T-cell (primary cell): ENCODE results near the gene WDR46. TPM values are rescaled to one million over a fixed set of nuclear protein-coding genes. Genes with fewer than 3 reads are reported as not detected.

Experiments
- ATAC-seq, 4 experiments: fragments of 200-7000 bp in 3 of 4; fragments of 150-1000 bp in 1 of 4; cut with Tn5 transposase; replicated peaks in 1 of 4; 1 replicate in 3 of 4; 2 replicates in 1 of 4; pipeline ENCODE4 v1.10.0; 2021; ENCODE audit warnings: moderate library complexity in 3 of 4, mild to moderate bottlenecking in 2 of 4, moderate number of reproducible peaks in 1 of 4
- CTCF ChIA-PET, 2 donors: fragments of 300-600 bp; sonication (Branson Sonifier 250); formaldehyde crosslinking; loops; one replicate each; lab custom pipeline; 2022; ENCODE audit warnings: antibody characterized with exemption in 2 of 2; lab: Charles Lee
- POLR2A ChIA-PET, 2 donors: fragments of 300-600 bp; sonication (Branson Sonifier 250); formaldehyde crosslinking; loops; one replicate each; lab custom pipeline; 2022; ENCODE audit warnings: antibody characterized with exemption in 2 of 2; lab: Charles Lee
- DNase-seq, 35 experiments: peaks; one replicate each; pipeline versions ENCODE4 v3.0.0 to v3.0.0-alpha.2; 2013 to 2023
- H3K27ac ChIP-seq: one replicate; pipeline ENCODE4 v1.5.1; 2013; ENCODE audit warnings: low read length
- H3K27me3 ChIP-seq, 2 experiments: replicated peaks in 1 of 2; 1 replicate in 1 of 2; 2 replicates in 1 of 2; pipeline versions ENCODE4 v1.6.1 to v1.7.0; 2013; ENCODE audit warnings: low read length in 1 of 2, mixed read lengths in 1 of 2; ENCODE audit not compliant: control insufficient read depth in 2 of 2, insufficient read depth in 2 of 2; ENCODE audit errors: extremely low read depth in 1 of 2
- H3K36me3 ChIP-seq, 2 donors: 1 replicate in 1 of 2; 2 replicates in 1 of 2; pipeline versions ENCODE4 v1.6.1 to v1.7.0; 2013; ENCODE audit warnings: low read length in 1 of 2; ENCODE audit not compliant: control insufficient read depth in 2 of 2, insufficient read depth in 1 of 2; ENCODE audit errors: extremely low read depth in 1 of 2
- H3K4me1 ChIP-seq, 2 experiments: 1 replicate in 1 of 2; 2 replicates in 1 of 2; pipeline versions ENCODE4 v1.6.1 to v1.7.0; 2013; ENCODE audit warnings: low read length in 2 of 2, mixed read lengths in 1 of 2; ENCODE audit not compliant: insufficient read depth in 2 of 2, control insufficient read depth in 1 of 2; ENCODE audit errors: extremely low read depth in 1 of 2
- H3K4me3 ChIP-seq, 2 donors: 1 replicate in 1 of 2; 2 replicates in 1 of 2; pipeline versions ENCODE4 v1.5.1 to v1.7.0; 2013; ENCODE audit warnings: mild to moderate bottlenecking in 2 of 2, low read length in 1 of 2, moderate library complexity in 1 of 2; ENCODE audit not compliant: control insufficient read depth in 1 of 2; ENCODE audit errors: extremely low read depth in 1 of 2
- H3K9me3 ChIP-seq: 2 replicates; pipeline ENCODE4 v1.7.0; 2013
- H3K27ac Mint-ChIP-seq, 2 donors: one replicate each; pipeline ENCODE4 v1.8.0; 2020 to 2021; ENCODE audit warnings: mild to moderate bottlenecking in 2 of 2, mixed read lengths in 2 of 2
- H3K27me3 Mint-ChIP-seq, 2 donors: one replicate each; pipeline ENCODE4 v1.8.0; 2021 to 2022; ENCODE audit warnings: mixed read lengths in 2 of 2
- H3K36me3 Mint-ChIP-seq: one replicate; pipeline ENCODE4 v1.8.0; 2021; ENCODE audit warnings: mixed read lengths
- H3K4me1 Mint-ChIP-seq, 3 donors: one replicate each; pipeline ENCODE4 v1.8.0; 2020 to 2022; ENCODE audit warnings: mixed read lengths in 3 of 3, mild to moderate bottlenecking in 1 of 3
- H3K4me3 Mint-ChIP-seq, 3 donors: one replicate each; pipeline ENCODE4 v1.8.0; 2020 to 2022; ENCODE audit warnings: mild to moderate bottlenecking in 3 of 3, mixed read lengths in 3 of 3, moderate library complexity in 3 of 3
- H3K9me3 Mint-ChIP-seq, 3 donors: one replicate each; pipeline ENCODE4 v1.8.0; 2020 to 2022; ENCODE audit warnings: mixed read lengths in 3 of 3
- WGBS: methylation state at CpG from one replicate; pipeline ENCODE4 v1.1.5; 2013; ENCODE audit warnings: missing lambda C conversion rate; ENCODE audit not compliant: insufficient coverage; 5-methylcytosine and 5-hydroxymethylcytosine counted together
- total RNA-seq, 35 experiments: library from RNA in 6 of 35; stranded (reverse) in 6 of 35; fragments of 120-200 nt in 1 of 35; gene quantifications; one replicate each; pipeline versions ENCODE4 v1.2.1 to v1.2.4 and lab custom pipeline; 2013 to 2026

The WDR46 gene
- total RNA-seq, 5 donors from 2014 or later (not counting 1 experiment from before 2014, with no cell fraction given) = 38.3 to 74.4 (median 60.4) TPM

DNA sequence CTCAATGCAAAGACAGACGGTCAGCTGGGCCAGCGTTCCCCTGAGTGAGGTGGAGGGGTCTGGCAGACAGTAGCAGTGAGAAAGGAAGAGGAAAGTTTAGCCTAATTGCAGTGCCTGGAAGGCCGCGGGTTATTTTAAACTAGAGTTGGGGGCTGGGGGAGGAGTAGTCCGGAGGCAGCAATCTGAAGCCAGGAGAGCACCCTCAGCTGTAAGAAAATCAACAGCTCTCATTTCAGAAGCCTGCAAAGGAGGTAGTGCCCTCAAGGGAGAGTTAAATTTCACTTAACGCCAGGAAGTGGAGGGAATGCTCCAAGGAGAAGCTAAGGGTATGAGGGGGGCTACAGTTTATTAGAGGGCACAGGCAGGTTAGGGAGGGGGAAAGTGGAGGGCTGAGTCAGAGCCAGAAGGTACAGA lies 53.8 kb downstream of the WDR46 start:
- Histone ChIP-seq H3K4me3 (no peak overlapping the region), H3K27me3 (peaks cover 4 to 43% of the 10 kb centered on the region in 2 experiments), H3K36me3 (no peaks in the 10 kb centered on the region), H3K4me1 (no peaks in the 10 kb centered on the region), H3K27ac (no peak overlapping the region), H3K9me3 (no peaks in the 10 kb centered on the region)
- no peaks in the 10 kb centered on the region for H3K9me3 Mint-ChIP-seq
- DNase-seq (no peak), ATAC-seq (no peak)
- H3K4me1 Mint-ChIP-seq = peaks cover 0 to 3% (median 0%) of the 10 kb centered on the region in 3 donors
- no peaks in the 10 kb centered on the region for H3K36me3 Mint-ChIP-seq
- ChIA-PET CTCF (interaction anchor here in 1 of 2 donors (1.3 kb wide), 1 partner anchor 14 kb away, joined by 5 read pairs; no protein-coding TSS in a partner anchor), POLR2A (no interaction called here)
- WGBS = 49% methylated on average over 6 of the region's 6 CpGs
- H3K4me3 Mint-ChIP-seq = no peak overlapping the region
- H3K27ac Mint-ChIP-seq = no peak overlapping the region
- peaks cover 19 to 45% of the 10 kb centered on the region in 2 donors for H3K27me3 Mint-ChIP-seq

Other genes starting within 250 kb of the WDR46 start
- gene HLA-DPA1, start 215.6 kb downstream of the WDR46 start, total RNA-seq = 10 to 100 TPM; 29.6 to 68.4 (median 35.9) TPM
- 10 to 100 TPM; 41.2 to 78.9 (median 58.4) TPM for gene HLA-DPB1, start 213.2 kb downstream of the WDR46 start, total RNA-seq
- 1 to 10 TPM; 1.3 to 9.7 (median 2.7) TPM for gene COL11A2, start 96.8 kb downstream of the WDR46 start, total RNA-seq
- 100 to 1,000 TPM in 2 of 5 donors, 10 to 100 TPM in 3; 65.5 to 104 (median 96.4) TPM for gene RXRB, start 88.6 kb downstream of the WDR46 start, total RNA-seq
- gene SLC39A7, start 88.4 kb downstream of the WDR46 start, total RNA-seq = 10 to 100 TPM; 19.1 to 44.0 (median 41.3) TPM
- gene HSD17B8, start 84.6 kb downstream of the WDR46 start, total RNA-seq = 10 to 100 TPM; 13.9 to 27.7 (median 24.4) TPM
- 10 to 100 TPM; 37.7 to 43.8 (median 42.6) TPM for gene RING1, start 80.7 kb downstream of the WDR46 start, total RNA-seq
- gene VPS52, start 17.4 kb downstream of the WDR46 start, total RNA-seq = 100 to 1,000 TPM in 1 of 5 donors, 10 to 100 TPM in 4; 81.4 to 100 (median 87.6) TPM
- 1,000 to 10,000 TPM; 3,249 to 4,871 (median 4,590) TPM for gene RPS18, start 17.2 kb downstream of the WDR46 start, total RNA-seq
- gene B3GALT4, start 12.1 kb downstream of the WDR46 start, total RNA-seq = 10 to 100 TPM; 12.2 to 47.2 (median 40.4) TPM
- gene PFDN6, start 362 bp upstream of the WDR46 start, total RNA-seq = 10 to 100 TPM; 16.1 to 51.4 (median 40.5) TPM
- gene RGL2, start 9.7 kb upstream of the WDR46 start, total RNA-seq = 10 to 100 TPM; 55.9 to 72.0 (median 66.0) TPM
- 100 to 1,000 TPM; 224 to 271 (median 254) TPM for gene TAPBP, start 24.8 kb upstream of the WDR46 start, total RNA-seq
- gene ZBTB22, start 28.5 kb upstream of the WDR46 start, total RNA-seq = 10 to 100 TPM; 17.6 to 32.0 (median 26.3) TPM
- gene DAXX, start 33.7 kb upstream of the WDR46 start, total RNA-seq = 10 to 100 TPM; 36.3 to 91.4 (median 87.7) TPM
- gene KIFC1, start 102.6 kb upstream of the WDR46 start, total RNA-seq = 1 to 10 TPM; 1.1 to 2.9 (median 1.8) TPM
- 100 to 1,000 TPM; 169 to 372 (median 175) TPM for gene PHF1, start 121.8 kb upstream of the WDR46 start, total RNA-seq
- 100 to 1,000 TPM; 169 to 184 (median 176) TPM for gene CUTA, start 128.9 kb upstream of the WDR46 start, total RNA-seq
- 100 to 1,000 TPM in 1 of 5 donors, 10 to 100 TPM in 4; 51.2 to 111 (median 64.5) TPM for gene SYNGAP1, start 130.8 kb upstream of the WDR46 start, total RNA-seq
- gene ZBTB9, start 165.3 kb upstream of the WDR46 start, total RNA-seq = 10 to 100 TPM in 3 of 5 donors, 1 to 10 TPM in 2; 3.9 to 12.6 (median 11.1) TPM